Measurements from ENCODE around the gene YAE1. TPM values are rescaled to one million over a fixed set of nuclear protein-coding genes. Genes with fewer than 3 reads are reported as not detected.

YAE1 gene
- total and polyA plus RNA-seq, 2 experiments from 2014 or later = 21.8 to 40.5 TPM

GRCh38 chr7:39614299-39614698, 48.1 kb downstream of the YAE1 start:
- Histone ChIP-seq H3K36me3 (ENCODE audit: low read depth) (no peaks in the 10 kb centered on the region), H3K4me3 (no peak overlapping the region), H3K79me2 (ENCODE audit: insufficient read depth) (0 out of 2 replicates have a peak, but pooled peaks cover 6% of the 10 kb centered on the region), H2AFZ (no peak overlapping the region), H3F3A (ENCODE audit: insufficient read depth) (peaks cover 29% of the 10 kb centered on the region), H4K20me1 (ENCODE audit: insufficient read depth) (no peaks in the 10 kb centered on the region), H3K27ac (peak overlapping the region; percentile 35), H3K9ac (no peak overlapping the region), H3K4me1 (ENCODE audit: insufficient read depth) (peaks cover 54% of the 10 kb centered on the region), H3K27me3 (replicated peaks; ENCODE audit: insufficient read depth) (no peaks in the 10 kb centered on the region), H3K4me2 (ENCODE audit: unreplicated experiment) (peak overlapping the region; percentile 47), H3K9me2 (ENCODE audit: insufficient read depth) (0 out of 2 replicates have a peak, but pooled peaks cover 3% of the 10 kb centered on the region), H3K9me3 (ENCODE audit: low read depth) (no peaks in the 10 kb centered on the region)
- TF ChIP-seq EZH2 (IDR thresholded peaks at IDR 0.05; ENCODE audit: insufficient read depth, poor library complexity, severe bottlenecking) (no peak), EZH2phosphoT487 (IDR thresholded peaks at IDR 0.05; ENCODE audit: insufficient read depth, low read depth) (no peak)
- in situ Hi-C loops (cut with MboI) = no loop called here
- 96 to 100% methylated on average over 2 of the region's 2 CpGs for WGBS, 2 experiments (ENCODE audit: low coverage in 1 of 2, low lambda C conversion rate in 2 of 2, missing lambda C conversion rate in 2 of 2)
- DNase-seq = no peak

- DNase-seq = no peak
- no peaks in the 10 kb centered on the region for H3K9me3 ChIP-seq (ENCODE audit: low read depth)
- H3K4me3 ChIP-seq = no peak overlapping the region
- no peak overlapping the region for H3K27ac ChIP-seq
- in situ Hi-C loops (cut with MboI) = no loop called here
- H3K4me2 ChIP-seq (ENCODE audit: unreplicated experiment) = no peak overlapping the region
- H3K36me3 ChIP-seq (ENCODE audit: low read depth) = no peaks in the 10 kb centered on the region
- peaks cover 32% of the 10 kb centered on the region for H3F3A ChIP-seq (ENCODE audit: insufficient read depth)
- no peak overlapping the region for H3K9ac ChIP-seq
- H4K20me1 ChIP-seq (ENCODE audit: insufficient read depth) = no peaks in the 10 kb centered on the region
- TF ChIP-seq EZH2phosphoT487 (IDR thresholded peaks at IDR 0.05; ENCODE audit: insufficient read depth, low read depth) (no peak), EZH2 (IDR thresholded peaks at IDR 0.05; ENCODE audit: insufficient read depth, poor library complexity, severe bottlenecking) (no peak)
- H2AFZ ChIP-seq = no peak overlapping the region
- WGBS, 2 experiments (ENCODE audit: low coverage in 1 of 2, low lambda C conversion rate in 2 of 2, missing lambda C conversion rate in 2 of 2) = 92 to 97% methylated on average over 1 of the region's 1 CpG
- 0 out of 2 replicates have a peak, but pooled peaks cover 3% of the 10 kb centered on the region for H3K9me2 ChIP-seq (ENCODE audit: insufficient read depth)
- H3K27me3 ChIP-seq (replicated peaks; ENCODE audit: insufficient read depth) = no peaks in the 10 kb centered on the region
- 0 out of 2 replicates have a peak, but pooled peaks cover 11% of the 10 kb centered on the region for H3K79me2 ChIP-seq (ENCODE audit: insufficient read depth)
- peaks cover 51% of the 10 kb centered on the region for H3K4me1 ChIP-seq (ENCODE audit: insufficient read depth)
Observed at GRCh38 chr7:39615350-39615975, 49.3 kb downstream of the YAE1 start.

GRCh38 chr7:39616138-39616537, 49.9 kb downstream of the YAE1 start:
- 38 to 70% methylated on average over 1 of the region's 1 CpG for WGBS, 2 experiments (ENCODE audit: low coverage in 1 of 2, low lambda C conversion rate in 2 of 2, missing lambda C conversion rate in 2 of 2)
- in situ Hi-C loops (cut with MboI) = no loop called here
- Histone ChIP-seq H3K4me3 (no peak overlapping the region), H3K79me2 (ENCODE audit: insufficient read depth) (0 out of 2 replicates have a peak, but pooled peaks cover 11% of the 10 kb centered on the region), H3K4me2 (ENCODE audit: unreplicated experiment) (peak overlapping the region; percentile 17), H3F3A (ENCODE audit: insufficient read depth) (peaks cover 39% of the 10 kb centered on the region), H3K9ac (no peak overlapping the region), H4K20me1 (ENCODE audit: insufficient read depth) (no peaks in the 10 kb centered on the region), H3K27ac (0 out of 2 replicates have a peak overlapping the region, but pooled peaks have one; percentile 9), H3K36me3 (ENCODE audit: low read depth) (no peaks in the 10 kb centered on the region), H3K9me3 (ENCODE audit: low read depth) (no peaks in the 10 kb centered on the region), H3K9me2 (ENCODE audit: insufficient read depth) (0 out of 2 replicates have a peak, but pooled peaks cover 3% of the 10 kb centered on the region), H2AFZ (no peak overlapping the region), H3K4me1 (ENCODE audit: insufficient read depth) (peaks cover 56% of the 10 kb centered on the region), H3K27me3 (replicated peaks; ENCODE audit: insufficient read depth) (no peaks in the 10 kb centered on the region)
- TF ChIP-seq EZH2phosphoT487 (IDR thresholded peaks at IDR 0.05; ENCODE audit: insufficient read depth, low read depth) (no peak), EZH2 (IDR thresholded peaks at IDR 0.05; ENCODE audit: insufficient read depth, poor library complexity, severe bottlenecking) (no peak)
- DNase-seq = peak; percentile 42

- Histone ChIP-seq H3K9me3 (ENCODE audit: low read depth) (no peaks in the 10 kb centered on the region), H3K27me3 (replicated peaks; ENCODE audit: insufficient read depth) (no peaks in the 10 kb centered on the region), H3K9ac (no peak overlapping the region), H3K27ac (no peak overlapping the region), H3K4me1 (ENCODE audit: insufficient read depth) (peaks cover 63% of the 10 kb centered on the region), H3K4me2 (ENCODE audit: unreplicated experiment) (no peak overlapping the region), H4K20me1 (ENCODE audit: insufficient read depth) (no peaks in the 10 kb centered on the region), H3K36me3 (ENCODE audit: low read depth) (no peaks in the 10 kb centered on the region), H2AFZ (no peak overlapping the region), H3K9me2 (ENCODE audit: insufficient read depth) (0 out of 2 replicates have a peak, but pooled peaks cover 3% of the 10 kb centered on the region), H3K4me3 (no peak overlapping the region), H3K79me2 (ENCODE audit: insufficient read depth) (0 out of 2 replicates have a peak, but pooled peaks cover 11% of the 10 kb centered on the region), H3F3A (ENCODE audit: insufficient read depth) (peaks cover 44% of the 10 kb centered on the region)
- DNase-seq = peak; percentile 74
- in situ Hi-C loops (cut with MboI) = no loop called here
- TF ChIP-seq EZH2phosphoT487 (IDR thresholded peaks at IDR 0.05; ENCODE audit: insufficient read depth, low read depth) (no peak), EZH2 (IDR thresholded peaks at IDR 0.05; ENCODE audit: insufficient read depth, poor library complexity, severe bottlenecking) (no peak)
Observed at GRCh38 chr7:39617005-39617404, 50.8 kb downstream of the YAE1 start.
